H9 (cell line): Measurements from ENCODE around the gene AATK. TPM values are rescaled to one million over a fixed set of nuclear protein-coding genes. Genes with fewer than 3 reads are reported as not detected.
"Not testable (repeated sequence)": the region's sequence is repeated elsewhere in the genome, so short reads cannot be mapped to it uniquely, and the experiment has no call there.

ENCODE experiments used
- DNase-seq: peaks from one replicate; pipeline ENCODE4 v3.0.0-alpha.2; 2017
- H2AFZ ChIP-seq: one replicate; pipeline ENCODE4 v1.6.1; 2013; ENCODE audit warnings: mild to moderate bottlenecking, low read length, control low read depth, moderate library complexity
- H2AK5ac ChIP-seq: 2 replicates; pipeline ENCODE4 v1.6.1; 2013; ENCODE audit warnings: low read length, control low read depth, mixed read lengths; ENCODE audit not compliant: insufficient read length
- H2BK120ac ChIP-seq: one replicate; pipeline ENCODE4 v1.6.1; 2013; ENCODE audit warnings: low read depth, mild to moderate bottlenecking, low read length, control low read depth, inconsistent platforms; ENCODE audit not compliant: poor library complexity, severe bottlenecking
- H2BK12ac ChIP-seq: 2 replicates; pipeline ENCODE4 v1.6.1; 2013; ENCODE audit warnings: low read length, control low read depth, mixed read lengths, low read depth; ENCODE audit not compliant: insufficient read length
- H2BK15ac ChIP-seq: 2 replicates; pipeline ENCODE4 v1.6.1; 2013; ENCODE audit warnings: low read depth, low read length, control low read depth
- H2BK20ac ChIP-seq: one replicate; pipeline ENCODE4 v1.6.1; 2013; ENCODE audit warnings: low read depth, mild to moderate bottlenecking, low read length, control low read depth, inconsistent platforms; ENCODE audit not compliant: poor library complexity, severe bottlenecking
- H2BK5ac ChIP-seq: 2 replicates; pipeline ENCODE4 v1.6.1; 2013; ENCODE audit warnings: low read length, control low read depth, mixed read lengths; ENCODE audit not compliant: insufficient read length
- H3K14ac ChIP-seq: 2 replicates; pipeline ENCODE4 v1.6.1; 2013; ENCODE audit warnings: low read length, control low read depth; ENCODE audit not compliant: insufficient read depth
- H3K18ac ChIP-seq: 2 replicates; pipeline ENCODE4 v1.6.1; 2013; ENCODE audit warnings: low read depth, mild to moderate bottlenecking, mixed read lengths, low read length, control low read depth; ENCODE audit not compliant: insufficient read length
- H3K23ac ChIP-seq: 2 replicates; pipeline ENCODE4 v1.6.1; 2013; ENCODE audit warnings: low read length, control low read depth, mixed read lengths, low read depth; ENCODE audit not compliant: insufficient read length
- H3K23me2 ChIP-seq: 2 replicates; pipeline ENCODE4 v1.6.1; 2013; ENCODE audit warnings: low read depth, mild to moderate bottlenecking, mixed read lengths, low read length, control low read depth; ENCODE audit not compliant: insufficient read length, poor library complexity, severe bottlenecking
- H3K27ac ChIP-seq: 2 replicates; pipeline ENCODE4 v1.5.1; 2013; ENCODE audit warnings: low read length, control low read depth, mixed read lengths, low read depth; ENCODE audit not compliant: insufficient read length
- H3K27me3 ChIP-seq: 2 replicates; pipeline ENCODE4 v1.6.1; 2013; ENCODE audit warnings: low read length, control low read depth, inconsistent platforms; ENCODE audit not compliant: insufficient read depth
- H3K4ac ChIP-seq: 2 replicates; pipeline ENCODE4 v1.6.1; 2013; ENCODE audit warnings: low read depth, mild to moderate bottlenecking, control low read depth, inconsistent platforms, low read length, moderate library complexity
- H3K4me1 ChIP-seq: 2 replicates; pipeline ENCODE4 v1.6.1; 2013; ENCODE audit warnings: low read length, control low read depth, inconsistent platforms; ENCODE audit not compliant: insufficient read depth
- H3K4me2 ChIP-seq: 2 replicates; pipeline ENCODE4 v1.6.1; 2013; ENCODE audit warnings: low read length, control low read depth, mixed read lengths; ENCODE audit not compliant: insufficient read length, insufficient read depth
- H3K56ac ChIP-seq: 2 replicates; pipeline ENCODE4 v1.6.1; 2013; ENCODE audit warnings: low read depth, mild to moderate bottlenecking, mixed read lengths, low read length, control low read depth; ENCODE audit not compliant: insufficient read length
- H3K79me1 ChIP-seq: 2 replicates; pipeline ENCODE4 v1.6.1; 2013; ENCODE audit warnings: low read depth, mild to moderate bottlenecking, moderate library complexity, low read length, control low read depth, inconsistent platforms; ENCODE audit not compliant: insufficient read depth, poor library complexity, severe bottlenecking
- H3K79me2 ChIP-seq: 2 replicates; pipeline ENCODE4 v1.6.1; 2013; ENCODE audit warnings: low read length, control low read depth, inconsistent platforms; ENCODE audit not compliant: insufficient read depth
- H3K9ac ChIP-seq: 2 replicates; pipeline ENCODE4 v1.6.1; 2013; ENCODE audit warnings: low read length, control low read depth, mixed read lengths; ENCODE audit not compliant: insufficient read length; ENCODE audit errors: extremely low read depth
- H3K9me3 ChIP-seq: one replicate; pipeline ENCODE4 v1.6.1; 2013; ENCODE audit warnings: low read depth, low read length, inconsistent platforms; ENCODE audit not compliant: control insufficient read depth
- H3T11ph ChIP-seq: one replicate; pipeline ENCODE4 v1.6.1; 2013; ENCODE audit warnings: mild to moderate bottlenecking, low read length, control low read depth, inconsistent platforms
- H4K20me1 ChIP-seq: one replicate; pipeline ENCODE4 v1.6.1; 2013; ENCODE audit not compliant: control insufficient read depth, insufficient read length, insufficient read depth
- H4K5ac ChIP-seq: 2 replicates; pipeline ENCODE4 v1.6.1; 2013; ENCODE audit warnings: low read depth, mild to moderate bottlenecking, mixed read lengths, low read length, control low read depth; ENCODE audit not compliant: insufficient read length
- H4K8ac ChIP-seq: replicated peaks from 2 replicates; pipeline ENCODE4 v1.6.1; 2013; ENCODE audit warnings: low read length, control low read depth, mixed read lengths, low read depth; ENCODE audit not compliant: insufficient read length
- H4K91ac ChIP-seq: 2 replicates; pipeline ENCODE4 v1.6.1; 2013; ENCODE audit warnings: low read depth, mild to moderate bottlenecking, moderate library complexity, mixed read lengths, low read length, control low read depth; ENCODE audit not compliant: insufficient read length
- H3K27ac Mint-ChIP-seq, 3 experiments: 2 replicates in 2 of 3; 3 replicates in 1 of 3; pipeline ENCODE4 v1.8.0; 2020 to 2021; ENCODE audit warnings: mixed read lengths in 3 of 3, mild to moderate bottlenecking in 1 of 3, moderate library complexity in 1 of 3
- H3K27me3 Mint-ChIP-seq: 2 replicates; pipeline ENCODE4 v1.8.0; 2021; ENCODE audit warnings: low read depth, mild to moderate bottlenecking, moderate library complexity, mixed read lengths
- H3K36me3 Mint-ChIP-seq, 3 experiments: 2 replicates in 2 of 3; 3 replicates in 1 of 3; pipeline ENCODE4 v1.8.0; 2020 to 2021; ENCODE audit warnings: low read depth in 3 of 3, mixed read lengths in 3 of 3; ENCODE audit not compliant: insufficient read depth in 1 of 3
- H3K4me1 Mint-ChIP-seq, 2 experiments: 2 replicates each; pipeline ENCODE4 v1.8.0; 2020; ENCODE audit warnings: mixed read lengths in 2 of 2
- H3K4me3 Mint-ChIP-seq, 2 experiments: 2 replicates in 1 of 2; 3 replicates in 1 of 2; pipeline ENCODE4 v1.8.0; 2020 to 2021; ENCODE audit warnings: mild to moderate bottlenecking in 2 of 2, mixed read lengths in 2 of 2, moderate library complexity in 1 of 2
- H3K9me3 Mint-ChIP-seq, 2 experiments: 2 replicates in 1 of 2; 3 replicates in 1 of 2; pipeline ENCODE4 v1.8.0; 2020; ENCODE audit warnings: mild to moderate bottlenecking in 2 of 2, mixed read lengths in 2 of 2, moderate library complexity in 1 of 2
- WGBS: extraction: QIAGEN DNeasy Blood & Tissue Kit; methylation state at CpG from one replicate; pipeline ENCODE4 v1.1.7; 2013; ENCODE audit warnings: missing lambda C conversion rate, low lambda C conversion rate, mixed read lengths; ENCODE audit not compliant: insufficient read length; ENCODE audit errors: extremely low coverage; 5-methylcytosine and 5-hydroxymethylcytosine counted together
- total RNA-seq: library from RNA; stranded (reverse); gene quantifications from 2 replicates; pipeline ENCODE4 v1.2.1, GENCODE V29; 2021
- TF ChIP-seq, protein P1 (sequence below): fragments of 200-600 bp; sonication (generic); conservative IDR thresholded peaks from 3 replicates; pipeline ENCODE4 v1.8.0; 2021; ENCODE audit warnings: antibody characterized with exemption, mild to moderate bottlenecking

AATK gene
- total RNA-seq, 1 experiment from 2014 or later = 2.4 TPM

DNA sequence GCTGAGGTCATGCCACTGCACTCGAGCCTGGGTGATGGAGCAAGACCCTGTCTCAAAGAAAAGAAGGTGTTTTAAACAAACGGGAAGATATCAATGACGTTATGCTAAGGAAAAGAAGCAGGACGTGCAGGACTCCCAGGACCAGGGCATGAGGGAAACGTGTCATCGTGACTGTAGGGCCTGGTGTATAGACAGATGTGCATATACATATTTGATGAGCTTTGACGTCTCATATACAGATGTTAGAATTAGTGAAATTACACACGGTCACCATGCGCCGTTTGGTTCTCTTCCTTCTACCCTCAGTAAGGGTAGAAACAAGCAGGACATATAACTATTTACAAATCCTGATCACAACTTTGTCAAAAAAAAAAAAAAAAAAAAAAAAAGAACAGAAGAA, 18.3 kb downstream of the AATK start:
- Histone ChIP-seq H2BK15ac (no peak overlapping the region), H2BK5ac (no peak overlapping the region), H2BK20ac (no peak overlapping the region), H2AFZ (no peak overlapping the region), H3K23ac (no peak overlapping the region), H4K91ac (no peak overlapping the region), H3T11ph (no peak overlapping the region), H3K18ac (no peak overlapping the region), H4K5ac (no peak overlapping the region), H3K79me2 (no peaks in the 10 kb centered on the region), H3K9me3 (no peaks in the 10 kb centered on the region), H3K4me1 (no peaks in the 10 kb centered on the region), H2BK12ac (no peak overlapping the region), H4K20me1 (no peaks in the 10 kb centered on the region), H2BK120ac (no peak overlapping the region), H3K79me1 (no peaks in the 10 kb centered on the region), H3K23me2 (no peaks in the 10 kb centered on the region), H3K4ac (no peak overlapping the region), H2AK5ac (no peak overlapping the region), H4K8ac (no peak overlapping the region), H3K27ac (no peak overlapping the region), H3K9ac (no peak overlapping the region), H3K14ac (no peak overlapping the region), H3K27me3 (no peaks in the 10 kb centered on the region), H3K4me2 (no peak overlapping the region), H3K56ac (no peak overlapping the region)
- Mint-ChIP-seq H3K9me3 (no peaks in the 10 kb centered on the region; a peak in 1 of 5 replicates), H3K4me3 (no peak overlapping the region), H3K27ac (no peak overlapping the region), H3K4me1 (0 out of 4 replicates have a peak, but pooled peaks cover 2 to 3% of the 10 kb centered on the region in 2 experiments), H3K36me3 (no peaks in the 10 kb centered on the region; a peak in 1 of 7 replicates), H3K27me3 (no peaks in the 10 kb centered on the region; the same call in none of the 2 replicates)
- TF ChIP-seq, protein P1, sequence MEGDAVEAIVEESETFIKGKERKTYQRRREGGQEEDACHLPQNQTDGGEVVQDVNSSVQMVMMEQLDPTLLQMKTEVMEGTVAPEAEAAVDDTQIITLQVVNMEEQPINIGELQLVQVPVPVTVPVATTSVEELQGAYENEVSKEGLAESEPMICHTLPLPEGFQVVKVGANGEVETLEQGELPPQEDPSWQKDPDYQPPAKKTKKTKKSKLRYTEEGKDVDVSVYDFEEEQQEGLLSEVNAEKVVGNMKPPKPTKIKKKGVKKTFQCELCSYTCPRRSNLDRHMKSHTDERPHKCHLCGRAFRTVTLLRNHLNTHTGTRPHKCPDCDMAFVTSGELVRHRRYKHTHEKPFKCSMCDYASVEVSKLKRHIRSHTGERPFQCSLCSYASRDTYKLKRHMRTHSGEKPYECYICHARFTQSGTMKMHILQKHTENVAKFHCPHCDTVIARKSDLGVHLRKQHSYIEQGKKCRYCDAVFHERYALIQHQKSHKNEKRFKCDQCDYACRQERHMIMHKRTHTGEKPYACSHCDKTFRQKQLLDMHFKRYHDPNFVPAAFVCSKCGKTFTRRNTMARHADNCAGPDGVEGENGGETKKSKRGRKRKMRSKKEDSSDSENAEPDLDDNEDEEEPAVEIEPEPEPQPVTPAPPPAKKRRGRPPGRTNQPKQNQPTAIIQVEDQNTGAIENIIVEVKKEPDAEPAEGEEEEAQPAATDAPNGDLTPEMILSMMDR = no peak
- no CpG with 5 or more reads among the region's 10 CpGs for WGBS
- no peak for DNase-seq

DNA sequence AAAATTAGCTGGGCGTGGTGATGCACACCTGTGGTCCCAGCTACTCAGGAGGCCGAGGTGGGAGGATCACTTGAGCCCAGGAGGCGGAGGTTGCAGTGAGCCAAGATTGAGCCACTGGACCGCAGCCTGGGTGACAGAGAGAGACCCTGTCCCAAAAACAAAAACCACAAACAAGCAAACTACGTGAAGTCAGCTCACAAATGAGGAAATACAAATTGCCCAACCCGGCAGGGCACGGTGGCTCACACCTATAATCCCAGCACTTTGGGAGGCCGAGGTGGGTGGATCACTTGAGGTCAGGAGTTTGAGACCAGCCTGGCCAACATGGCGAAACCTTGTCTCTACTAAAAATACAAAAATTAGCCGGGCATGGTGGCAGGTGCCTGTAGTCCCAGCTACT, 19.8 kb downstream of the AATK start:
- not testable (repeated sequence) for H3K36me3 Mint-ChIP-seq, H3K14ac ChIP-seq, H3K9me3 Mint-ChIP-seq, H3K4me1 ChIP-seq, H3K27me3 ChIP-seq, H4K5ac ChIP-seq, H3K56ac ChIP-seq, H4K8ac ChIP-seq, H2BK20ac ChIP-seq, H2BK5ac ChIP-seq, H3K23me2 ChIP-seq, H3K27ac ChIP-seq, H3K27me3 Mint-ChIP-seq, H3K79me1 ChIP-seq, H3K79me2 ChIP-seq, H3K9me3 ChIP-seq, H3K23ac ChIP-seq, H2BK12ac ChIP-seq, H4K91ac ChIP-seq, H3K4ac ChIP-seq, H3T11ph ChIP-seq, H2BK120ac ChIP-seq, H3K18ac ChIP-seq, H2AFZ ChIP-seq, H3K4me2 ChIP-seq, H2AK5ac ChIP-seq, H3K4me3 Mint-ChIP-seq, DNase-seq, H3K27ac Mint-ChIP-seq, H4K20me1 ChIP-seq, H2BK15ac ChIP-seq, H3K9ac ChIP-seq, H3K4me1 Mint-ChIP-seq
- WGBS = no CpG with 5 or more reads among the region's 10 CpGs
